A673 (cell line): ENCODE results near the gene SECTM1. TPM values are rescaled to one million over a fixed set of nuclear protein-coding genes. Genes with fewer than 3 reads are reported as not detected.

Experiments used
- BruUV-seq: library from RNA; stranded (reverse); fragments of 400-500 nt; replicated peaks from 2 replicates; lab custom pipeline; 2021; lab: Mats Ljungman, UMichigan
- CTCF ChIA-PET: fragments of 300-600 bp; sonication (Branson Sonifier 250); formaldehyde crosslinking; loops from one replicate; lab custom pipeline; 2022; ENCODE audit warnings: antibody characterized with exemption; lab: Charles Lee
- POLR2A ChIA-PET: fragments of 300-600 bp; sonication (Branson Sonifier 250); formaldehyde crosslinking; loops from one replicate; lab custom pipeline; 2022; ENCODE audit warnings: antibody characterized with exemption; ENCODE audit not compliant: low non-redundant PET; lab: Charles Lee
- DNase-seq: peaks from one replicate; pipeline ENCODE4 v3.0.0-alpha.2; 2015; ENCODE audit warnings: low spot score
- H3K27ac ChIP-seq: fragments of 200-600 bp; sonication (generic); 2 replicates; pipeline ENCODE4 v1.5.1; 2016; ENCODE audit warnings: mixed run types, low read depth, mild to moderate bottlenecking, mixed read lengths, antibody characterized with exemption, low read length; ENCODE audit not compliant: poor library complexity, severe bottlenecking
- H3K27me3 ChIP-seq: fragments of 200-600 bp; sonication (generic); replicated peaks from 2 replicates; pipeline ENCODE4 v1.6.1; 2017; ENCODE audit warnings: mixed run types, low read depth, mild to moderate bottlenecking, mixed read lengths, antibody characterized with exemption, low read length; ENCODE audit not compliant: insufficient read depth, poor library complexity
- H3K36me3 ChIP-seq: fragments of 200-600 bp; sonication (generic); 2 replicates; pipeline ENCODE4 v1.6.1; 2016; ENCODE audit warnings: mixed run types, mild to moderate bottlenecking, mixed read lengths, antibody characterized with exemption, low read length; ENCODE audit not compliant: insufficient read depth, poor library complexity, severe bottlenecking
- H3K4me1 ChIP-seq: fragments of 200-600 bp; sonication (generic); 2 replicates; pipeline ENCODE4 v1.6.1; 2017; ENCODE audit warnings: mixed run types, mild to moderate bottlenecking, mixed read lengths, antibody characterized with exemption, low read length; ENCODE audit not compliant: insufficient read depth, poor library complexity, severe bottlenecking
- H3K4me3 ChIP-seq: fragments of 200-600 bp; sonication (generic); 2 replicates; pipeline ENCODE4 v1.5.1; 2016; ENCODE audit warnings: low read depth, mixed run types, mild to moderate bottlenecking, mixed read lengths, low read length; ENCODE audit not compliant: poor library complexity, severe bottlenecking
- H3K9me3 ChIP-seq: fragments of 200-600 bp; sonication (generic); 2 replicates; pipeline ENCODE4 v1.6.1; 2016; ENCODE audit warnings: mixed run types, low read depth, mild to moderate bottlenecking, mixed read lengths, antibody characterized with exemption, low read length; ENCODE audit not compliant: poor library complexity, severe bottlenecking
- EZH2 ChIP-seq: fragments of 200-600 bp; sonication (generic); IDR thresholded peaks from 2 replicates; pipeline ENCODE4 v1.6.1; 2017; ENCODE audit warnings: borderline replicate concordance, low read depth, mild to moderate bottlenecking, mixed read lengths, antibody characterized with exemption, low read length; ENCODE audit not compliant: poor library complexity, severe bottlenecking
- intact Hi-C: fragments of 100-400 bp; cut with micrococcal nuclease; formaldehyde crosslinking; loops from one replicate; pipeline ENCODE4 v1.10.0; 2022; ENCODE audit not compliant: unreplicated experiment
- total RNA-seq: library from RNA; stranded (reverse); gene quantifications from 2 replicates; pipeline ENCODE4 v1.2.3, GENCODE V29; 2021
- TF ChIP-seq, protein P1 (sequence below): fragments of 300-800, 200-600 bp; sonication (generic); conservative IDR thresholded peaks from 2 replicates; pipeline ENCODE4 v1.5.1; 2017; ENCODE audit warnings: low read depth, mild to moderate bottlenecking, antibody characterized with exemption, low read length, moderate library complexity, mixed read lengths

SECTM1 gene
- total RNA-seq, 1 experiment from 2014 or later: 1.4 TPM

DNA sequence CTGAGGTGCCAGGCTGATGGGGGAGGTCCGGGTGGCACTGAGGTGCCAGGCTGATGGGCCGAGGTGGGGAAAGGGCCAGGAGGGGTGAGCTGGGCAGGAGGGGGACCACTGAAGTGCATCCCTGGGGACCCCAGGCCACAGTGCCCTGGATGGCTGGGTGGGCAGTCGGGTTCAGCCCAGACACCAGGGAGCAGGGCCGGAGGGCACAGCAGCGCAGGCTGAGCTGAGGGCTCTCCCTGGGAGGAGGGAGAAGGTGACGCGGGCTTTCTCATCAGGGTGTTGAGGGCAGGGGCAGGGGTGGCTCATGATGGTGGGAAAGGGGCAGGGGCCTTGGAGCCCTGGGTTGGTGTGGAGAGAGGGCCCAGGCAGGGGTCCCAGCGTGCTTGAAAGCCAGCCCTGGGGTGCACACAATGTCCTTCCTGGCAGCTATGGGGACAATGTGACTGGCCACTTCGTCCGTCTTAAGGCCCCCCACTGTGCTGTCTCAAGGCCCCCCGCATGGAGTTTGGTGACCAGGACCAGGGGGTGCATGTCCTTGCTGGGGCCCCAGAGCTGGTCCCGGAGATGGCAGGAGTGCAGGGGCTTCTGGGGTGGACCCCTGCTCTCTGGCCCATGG lies 32.2 kb downstream of the SECTM1 start:
- H3K36me3 ChIP-seq: no peaks in the 10 kb centered on the region
- ChIA-PET CTCF (no interaction called here), POLR2A (no interaction called here)
- H3K4me3 ChIP-seq: no peak overlapping the region
- TF ChIP-seq, protein P1, sequence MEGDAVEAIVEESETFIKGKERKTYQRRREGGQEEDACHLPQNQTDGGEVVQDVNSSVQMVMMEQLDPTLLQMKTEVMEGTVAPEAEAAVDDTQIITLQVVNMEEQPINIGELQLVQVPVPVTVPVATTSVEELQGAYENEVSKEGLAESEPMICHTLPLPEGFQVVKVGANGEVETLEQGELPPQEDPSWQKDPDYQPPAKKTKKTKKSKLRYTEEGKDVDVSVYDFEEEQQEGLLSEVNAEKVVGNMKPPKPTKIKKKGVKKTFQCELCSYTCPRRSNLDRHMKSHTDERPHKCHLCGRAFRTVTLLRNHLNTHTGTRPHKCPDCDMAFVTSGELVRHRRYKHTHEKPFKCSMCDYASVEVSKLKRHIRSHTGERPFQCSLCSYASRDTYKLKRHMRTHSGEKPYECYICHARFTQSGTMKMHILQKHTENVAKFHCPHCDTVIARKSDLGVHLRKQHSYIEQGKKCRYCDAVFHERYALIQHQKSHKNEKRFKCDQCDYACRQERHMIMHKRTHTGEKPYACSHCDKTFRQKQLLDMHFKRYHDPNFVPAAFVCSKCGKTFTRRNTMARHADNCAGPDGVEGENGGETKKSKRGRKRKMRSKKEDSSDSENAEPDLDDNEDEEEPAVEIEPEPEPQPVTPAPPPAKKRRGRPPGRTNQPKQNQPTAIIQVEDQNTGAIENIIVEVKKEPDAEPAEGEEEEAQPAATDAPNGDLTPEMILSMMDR: no peak
- no peak for TF ChIP-seq EZH2
- intact Hi-C loops: loop anchor here (5.0 kb wide), 1 partner anchor 111 kb away; no protein-coding TSS in a partner anchor
- no peak overlapping the region for H3K27ac ChIP-seq
- H3K4me1 ChIP-seq: peaks cover 14% of the 10 kb centered on the region
- H3K9me3 ChIP-seq: no peaks in the 10 kb centered on the region
- BruUV-seq: no TSS peak
- no peak for DNase-seq
- H3K27me3 ChIP-seq: no peaks in the 10 kb centered on the region

DNA sequence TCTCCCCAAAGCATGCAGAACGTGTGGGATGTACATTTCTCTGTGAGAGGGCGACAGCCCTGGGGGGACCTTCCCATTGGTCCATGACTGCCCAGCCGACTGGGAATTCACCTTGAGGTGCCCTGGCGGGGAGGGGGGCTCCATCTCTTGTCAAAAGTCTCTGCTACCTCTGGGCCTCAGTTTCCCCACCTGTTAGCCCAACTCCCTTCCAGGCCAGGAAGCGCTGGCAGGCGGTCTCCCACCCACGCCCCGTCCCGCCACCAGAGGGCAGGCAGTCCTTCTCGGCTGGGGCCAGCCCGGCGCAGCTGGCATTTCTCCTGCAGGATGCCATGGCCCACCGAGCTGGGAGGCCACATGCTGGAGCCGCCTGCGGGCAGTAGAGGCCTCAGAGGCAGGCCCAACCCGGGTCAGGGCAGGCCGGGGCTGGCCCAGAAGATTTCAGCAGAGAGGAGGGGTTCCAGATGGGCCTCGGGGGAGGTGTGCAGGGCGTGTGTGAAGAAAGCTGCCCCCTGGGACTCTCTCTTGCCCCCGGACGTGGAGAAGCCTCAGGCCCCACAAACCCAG lies 32.8 kb downstream of the SECTM1 start:
- ChIA-PET POLR2A (interaction anchor here (0.6 kb wide), 1 partner anchor 59 kb away, joined by 3 read pairs; no protein-coding TSS in a partner anchor), CTCF (no interaction called here)
- Histone ChIP-seq H3K27ac (no peak overlapping the region), H3K4me1 (peaks cover 14% of the 10 kb centered on the region), H3K4me3 (no peak overlapping the region), H3K36me3 (no peaks in the 10 kb centered on the region), H3K27me3 (no peaks in the 10 kb centered on the region), H3K9me3 (no peaks in the 10 kb centered on the region)
- BruUV-seq: no TSS peak
- peak; percentile 69 for DNase-seq
- TF ChIP-seq, protein P1: peak; percentile 83
- no peak for TF ChIP-seq EZH2
- intact Hi-C loops: loop anchor here (5.0 kb wide), 1 partner anchor 112 kb away; no protein-coding TSS in a partner anchor

DNA sequence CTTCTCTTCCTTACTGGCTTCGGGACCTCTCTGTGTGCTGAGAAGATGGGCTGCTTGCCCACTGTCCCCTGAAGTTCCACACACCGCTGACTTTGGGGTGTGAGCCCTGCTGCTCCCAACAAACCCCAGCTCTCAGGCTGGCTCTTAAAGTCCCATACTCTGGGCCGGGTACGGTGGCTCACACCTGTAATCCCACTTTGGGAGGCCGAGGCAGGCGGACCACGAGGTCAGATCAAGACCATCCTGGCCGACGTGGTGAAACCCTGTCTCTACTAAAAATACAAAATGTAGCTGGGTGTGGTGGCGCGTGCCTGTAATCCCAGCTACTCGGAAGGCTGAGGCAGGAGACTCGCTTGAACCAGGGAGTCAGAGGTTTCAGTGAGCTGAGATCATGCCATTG lies 33.3 kb downstream of the SECTM1 start:
- Histone ChIP-seq H3K36me3 (no peaks in the 10 kb centered on the region), H3K27ac (no peak overlapping the region), H3K27me3 (no peaks in the 10 kb centered on the region), H3K9me3 (no peaks in the 10 kb centered on the region), H3K4me3 (no peak overlapping the region), H3K4me1 (peaks cover 14% of the 10 kb centered on the region)
- POLR2A ChIA-PET: interaction anchor here (0.6 to 0.7 kb wide), 2 partner anchors 58 to 889 kb away, joined by 3 to 4 read pairs; no protein-coding TSS in a partner anchor
- BruUV-seq: no TSS peak
- CTCF ChIA-PET: no interaction called here
- intact Hi-C loops: loop anchor here (5.0 kb wide), 1 partner anchor 112 kb away; no protein-coding TSS in a partner anchor
- TF ChIP-seq EZH2: no peak
- TF ChIP-seq, protein P1: no peak
- DNase-seq: no peak
